IPS DF 19.7 (cell line): ENCODE measurements around the gene NTSR1.

Experiments used
- DNase-seq: peaks from one replicate; pipeline ENCODE4 v3.0.0-alpha.2; 2013; ENCODE audit warnings: low read depth, low spot score

Gene NTSR1

DNA sequence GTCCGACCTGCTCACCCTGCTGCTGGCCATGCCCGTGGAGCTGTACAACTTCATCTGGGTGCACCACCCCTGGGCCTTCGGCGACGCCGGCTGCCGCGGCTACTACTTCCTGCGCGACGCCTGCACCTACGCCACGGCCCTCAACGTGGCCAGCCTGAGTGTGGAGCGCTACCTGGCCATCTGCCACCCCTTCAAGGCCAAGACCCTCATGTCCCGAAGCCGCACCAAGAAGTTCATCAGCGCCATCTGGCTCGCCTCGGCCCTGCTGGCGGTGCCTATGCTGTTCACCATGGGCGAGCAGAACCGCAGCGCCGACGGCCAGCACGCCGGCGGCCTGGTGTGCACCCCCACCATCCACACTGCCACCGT is 885 bp downstream of the NTSR1 start:
- no peak for DNase-seq

GRCh38 chr20:62710221-62710885 is 1.7 kb downstream of the NTSR1 start:
- DNase-seq = no peak

GRCh38 chr20:62710886-62711702 is 2.5 kb downstream of the NTSR1 start:
- DNase-seq = no peak

DNA sequence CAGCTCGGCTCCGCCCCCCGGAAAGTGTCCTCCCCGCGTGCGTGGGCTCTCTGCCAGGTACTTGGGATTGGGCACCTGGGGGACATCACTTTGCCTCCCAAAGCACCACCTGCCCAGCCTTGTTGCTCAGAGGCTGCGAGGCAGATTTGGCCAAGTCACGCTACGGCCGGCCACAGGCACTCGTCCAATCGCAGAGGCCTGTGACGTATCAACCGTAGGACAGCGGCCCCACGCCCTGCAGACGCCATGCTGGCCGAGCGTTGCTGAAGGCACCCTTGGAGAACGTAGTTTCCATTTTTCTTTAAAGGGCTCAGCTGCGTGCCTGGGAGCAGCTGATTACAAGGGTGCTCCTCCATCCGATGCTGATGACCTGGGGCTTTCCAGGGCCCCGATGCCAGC is 3.1 kb downstream of the NTSR1 start:
- no peak for DNase-seq

DNA sequence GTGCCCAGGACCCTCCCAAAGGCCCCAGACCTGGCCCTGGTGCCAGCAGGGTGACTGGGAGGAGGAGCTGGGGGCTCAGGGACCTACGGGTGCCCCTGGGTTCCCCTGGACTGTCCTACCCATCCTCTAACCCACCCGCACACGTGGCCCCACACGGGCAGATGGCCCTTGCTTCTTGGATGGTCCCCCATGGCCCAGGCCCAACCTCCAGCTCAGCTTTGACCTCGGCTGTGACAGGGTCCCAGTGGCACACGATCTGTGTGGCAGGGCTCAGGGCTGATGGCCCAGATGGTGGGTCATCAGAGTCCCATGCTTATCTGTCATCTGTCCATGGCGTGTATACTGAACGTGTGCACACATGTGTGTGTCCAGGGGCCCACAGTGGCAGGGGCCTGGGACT is 4.0 kb downstream of the NTSR1 start:
- DNase-seq = no peak

DNA sequence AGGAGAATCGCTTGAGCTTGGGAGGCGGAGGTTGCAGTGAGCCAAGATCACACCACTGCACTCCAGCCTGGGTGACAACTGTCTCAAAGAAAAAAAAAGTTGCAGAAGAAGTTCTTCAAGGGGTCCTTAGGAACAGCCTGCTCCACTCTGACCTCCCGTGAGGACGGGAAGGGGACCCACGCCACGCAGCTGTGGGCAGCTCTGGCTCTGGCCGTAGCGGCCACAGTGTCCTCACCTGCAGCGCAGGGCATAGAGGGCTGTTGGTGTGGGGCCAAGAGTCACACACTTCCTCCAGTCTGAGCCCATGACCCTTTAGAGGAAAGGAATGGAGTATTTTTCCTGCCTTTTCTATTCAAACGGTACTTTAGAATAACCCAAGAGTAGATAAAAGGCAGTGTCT is 5.4 kb downstream of the NTSR1 start:
- no peak for DNase-seq

DNA sequence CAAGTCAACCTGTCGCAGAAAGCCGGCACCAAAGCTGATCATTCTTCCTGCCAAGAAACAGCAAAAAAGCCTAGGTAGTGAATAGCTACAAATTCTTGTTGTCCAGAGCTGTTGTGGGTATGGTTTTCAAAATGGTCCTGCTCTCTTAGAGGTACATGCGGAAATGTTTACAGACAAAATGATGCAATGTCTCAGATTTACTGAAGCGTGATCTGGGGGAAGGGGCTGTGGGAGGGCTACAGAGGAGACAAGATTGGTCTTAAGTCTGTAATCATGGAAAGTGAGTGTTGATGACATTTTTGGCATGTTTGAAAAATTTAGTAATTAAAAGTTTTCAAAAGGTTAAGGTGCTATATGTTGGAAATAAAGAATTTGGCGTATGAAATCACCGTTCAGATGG is 6.2 kb downstream of the NTSR1 start:
- no peak for DNase-seq

DNA sequence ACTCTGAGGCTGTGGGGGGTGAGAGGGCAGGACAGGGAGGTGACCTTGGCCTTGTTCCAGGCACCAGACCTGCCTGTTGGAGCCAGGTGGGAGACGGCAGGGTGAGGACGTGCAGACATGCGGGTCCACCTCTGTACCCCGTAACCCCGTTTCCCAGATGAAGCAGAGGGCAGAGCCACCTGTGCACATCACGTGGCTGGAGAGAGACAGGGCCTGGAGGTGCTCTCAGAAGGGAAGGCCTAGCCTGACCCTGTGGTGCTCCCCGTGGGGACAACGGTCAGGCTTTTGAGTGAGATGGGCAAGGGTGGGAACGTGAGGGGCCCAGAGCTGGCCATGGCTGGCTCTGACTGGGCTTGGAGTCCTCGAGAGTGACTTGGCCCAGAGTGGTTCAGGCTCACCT is 6.6 kb downstream of the NTSR1 start:
- no peak for DNase-seq

GRCh38 chr20:62716198-62716940 is 7.7 kb downstream of the NTSR1 start:
- DNase-seq = no peak

GRCh38 chr20:62716941-62717310 is 8.3 kb downstream of the NTSR1 start:
- no peak for DNase-seq

GRCh38 chr20:62717933-62718332 is 9.3 kb downstream of the NTSR1 start:
- DNase-seq = no peak

- DNase-seq = no peak
These were observed 9.9 kb downstream of the NTSR1 start for GRCh38 chr20:62718546-62718945.

DNA sequence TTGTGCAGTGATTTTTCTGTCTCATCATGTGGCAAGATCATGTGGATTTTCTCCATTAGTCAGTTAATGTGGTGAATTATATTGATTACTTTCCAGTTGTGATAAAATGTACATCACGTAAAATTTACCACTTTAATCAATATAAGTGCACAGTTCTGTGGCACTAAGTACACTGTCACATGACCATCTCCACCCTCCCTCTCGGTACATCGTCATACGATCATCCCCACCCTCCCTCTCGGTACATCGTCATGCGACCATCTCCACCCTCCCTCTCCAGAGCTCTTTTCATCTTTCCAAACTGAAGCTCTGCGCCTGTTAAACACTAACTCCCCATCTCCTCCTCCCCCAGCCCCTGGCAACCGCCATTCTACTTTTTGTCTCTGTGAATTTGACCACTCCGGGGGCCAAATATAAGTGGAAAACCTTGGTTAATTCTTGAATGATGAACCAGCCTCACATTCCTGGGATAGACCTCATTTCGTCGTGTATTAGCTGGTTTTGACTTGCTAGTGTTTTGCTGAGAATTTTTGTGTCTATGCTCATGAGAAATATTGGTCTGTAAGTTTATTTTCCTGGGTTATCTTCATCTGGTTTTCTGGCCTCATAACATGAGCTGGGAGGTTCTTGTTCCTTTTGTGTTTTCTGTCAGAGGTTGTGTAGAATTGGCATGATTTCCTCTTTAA is 10.8 kb downstream of the NTSR1 start:
- DNase-seq = no peak

DNA sequence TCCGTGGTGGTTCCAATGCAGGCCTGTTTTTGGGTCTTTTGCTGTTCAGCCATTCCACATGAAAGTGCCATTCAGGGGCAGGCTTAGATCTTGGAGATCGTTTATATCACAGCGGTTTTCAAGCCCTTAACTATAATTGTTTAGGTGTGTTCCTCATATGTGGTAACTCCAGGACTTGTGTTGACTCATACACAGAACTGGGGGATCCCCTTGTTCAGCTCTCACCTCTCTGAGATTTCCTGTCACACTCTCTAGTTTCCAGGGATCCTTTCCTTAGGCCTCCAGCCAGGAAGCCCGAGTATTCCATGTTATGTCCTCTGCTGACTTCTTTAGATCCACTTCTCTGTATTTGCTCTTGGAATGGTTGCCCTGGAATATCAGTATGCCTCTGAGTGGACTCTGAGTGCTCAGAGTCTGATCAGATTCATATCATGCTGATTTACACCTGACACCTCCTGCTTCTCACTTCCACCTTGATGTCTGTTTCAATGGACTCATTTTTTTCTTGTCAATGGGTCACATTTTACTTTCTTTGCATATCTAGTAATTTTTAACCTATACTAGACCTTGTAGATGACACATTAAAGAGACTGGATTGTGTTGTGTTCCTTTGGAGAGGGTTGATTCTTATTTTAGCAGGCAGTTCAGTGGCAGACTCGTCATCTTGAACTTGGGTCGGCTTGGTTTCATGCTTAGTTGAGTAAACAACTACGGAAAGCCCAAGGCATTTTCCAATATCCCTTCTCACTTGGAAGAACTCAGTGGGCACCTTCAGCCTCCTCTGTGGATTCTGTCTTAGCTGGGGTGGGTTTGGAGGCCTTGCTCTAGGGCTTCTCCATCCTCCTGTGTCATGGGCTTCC is 13.1 kb downstream of the NTSR1 start:
- DNase-seq = no peak

- DNase-seq = no peak
These were observed 14.0 kb downstream of the NTSR1 start for GRCh38 chr20:62722627-62723026.

- no peak for DNase-seq
These were observed 14.7 kb downstream of the NTSR1 start for GRCh38 chr20:62723351-62723750.

- DNase-seq = no peak
These were observed 15.3 kb downstream of the NTSR1 start for GRCh38 chr20:62723768-62724450.

GRCh38 chr20:62724692-62725595 is 16.3 kb downstream of the NTSR1 start:
- DNase-seq = no peak

- DNase-seq = no peak
These were observed 17.1 kb downstream of the NTSR1 start for GRCh38 chr20:62725596-62726268.
